ENCODE data around the gene AKAIN1.

Gene AKAIN1

DNA sequence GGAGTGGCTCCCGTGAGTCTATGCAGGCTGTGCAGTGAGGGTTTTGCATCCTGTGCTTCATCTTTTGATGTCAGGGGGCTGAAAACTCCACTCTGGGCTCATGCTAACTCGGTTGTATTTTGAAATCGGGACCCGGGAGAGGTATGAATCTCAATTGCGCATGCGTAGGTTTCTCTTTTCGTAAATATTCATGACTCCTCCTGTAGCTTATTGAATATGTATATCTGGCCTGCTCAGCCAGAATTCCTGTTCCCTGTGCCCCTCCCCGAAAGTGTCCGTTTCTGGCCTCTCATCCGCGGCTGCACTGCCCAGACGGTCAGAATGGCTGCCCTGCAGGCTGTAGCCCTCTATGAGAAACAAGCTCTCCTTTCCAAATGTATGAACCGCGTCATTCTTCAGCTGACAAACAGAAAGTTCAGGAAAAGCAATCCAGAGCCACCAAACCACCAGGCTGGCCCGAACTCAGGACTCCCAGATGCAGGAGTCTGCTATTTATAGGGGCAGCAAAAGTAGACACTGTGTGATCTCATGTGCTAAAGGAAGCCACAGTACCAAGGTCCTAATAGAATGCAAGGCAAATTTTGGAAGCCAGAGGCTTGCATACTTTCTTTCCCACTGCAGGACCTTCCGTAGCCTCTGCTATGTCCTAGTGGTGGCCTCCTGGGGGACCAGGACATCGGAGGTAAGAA is 41.7 kb downstream of the AKAIN1 start:
- no peak for DNase-seq (ENCODE audit: low read depth in 1 of 2, low spot score in 1 of 2)
- H3K27me3 ChIP-seq (ENCODE audit: insufficient read depth, poor library complexity, severe bottlenecking): peaks cover 7% of the 10 kb centered on the region
- no peak overlapping the region for H3K27ac ChIP-seq (replicated peaks)
- TF ChIP-seq GABPA (IDR thresholded peaks at IDR 0.05; ENCODE audit: low read depth) (no peak), POLR2AphosphoS5 (IDR thresholded peaks at IDR 0.05; ENCODE audit: low read depth) (no peak), CTCF (IDR thresholded peaks at IDR 0.05; ENCODE audit: insufficient read depth, low read length) (no peak), SPI1 (IDR thresholded peaks at IDR 0.05; ENCODE audit: borderline replicate concordance, low read depth) (no peak)
- TF ChIP-seq, protein P1, sequence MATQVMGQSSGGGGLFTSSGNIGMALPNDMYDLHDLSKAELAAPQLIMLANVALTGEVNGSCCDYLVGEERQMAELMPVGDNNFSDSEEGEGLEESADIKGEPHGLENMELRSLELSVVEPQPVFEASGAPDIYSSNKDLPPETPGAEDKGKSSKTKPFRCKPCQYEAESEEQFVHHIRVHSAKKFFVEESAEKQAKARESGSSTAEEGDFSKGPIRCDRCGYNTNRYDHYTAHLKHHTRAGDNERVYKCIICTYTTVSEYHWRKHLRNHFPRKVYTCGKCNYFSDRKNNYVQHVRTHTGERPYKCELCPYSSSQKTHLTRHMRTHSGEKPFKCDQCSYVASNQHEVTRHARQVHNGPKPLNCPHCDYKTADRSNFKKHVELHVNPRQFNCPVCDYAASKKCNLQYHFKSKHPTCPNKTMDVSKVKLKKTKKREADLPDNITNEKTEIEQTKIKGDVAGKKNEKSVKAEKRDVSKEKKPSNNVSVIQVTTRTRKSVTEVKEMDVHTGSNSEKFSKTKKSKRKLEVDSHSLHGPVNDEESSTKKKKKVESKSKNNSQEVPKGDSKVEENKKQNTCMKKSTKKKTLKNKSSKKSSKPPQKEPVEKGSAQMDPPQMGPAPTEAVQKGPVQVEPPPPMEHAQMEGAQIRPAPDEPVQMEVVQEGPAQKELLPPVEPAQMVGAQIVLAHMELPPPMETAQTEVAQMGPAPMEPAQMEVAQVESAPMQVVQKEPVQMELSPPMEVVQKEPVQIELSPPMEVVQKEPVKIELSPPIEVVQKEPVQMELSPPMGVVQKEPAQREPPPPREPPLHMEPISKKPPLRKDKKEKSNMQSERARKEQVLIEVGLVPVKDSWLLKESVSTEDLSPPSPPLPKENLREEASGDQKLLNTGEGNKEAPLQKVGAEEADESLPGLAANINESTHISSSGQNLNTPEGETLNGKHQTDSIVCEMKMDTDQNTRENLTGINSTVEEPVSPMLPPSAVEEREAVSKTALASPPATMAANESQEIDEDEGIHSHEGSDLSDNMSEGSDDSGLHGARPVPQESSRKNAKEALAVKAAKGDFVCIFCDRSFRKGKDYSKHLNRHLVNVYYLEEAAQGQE (IDR thresholded peaks at IDR 0.05; ENCODE audit: insufficient replicate concordance, low read depth): no peak
- H3K4me3 ChIP-seq (replicated peaks; ENCODE audit: insufficient read depth, low read length): no peak overlapping the region

GRCh38 chr18:5152343-5153020 is 44.6 kb downstream of the AKAIN1 start:
- no peak for DNase-seq (ENCODE audit: low read depth in 1 of 2, low spot score in 1 of 2)
- TF ChIP-seq, protein P1 (IDR thresholded peaks at IDR 0.05; ENCODE audit: insufficient replicate concordance, low read depth): no peak
- TF ChIP-seq GABPA (IDR thresholded peaks at IDR 0.05; ENCODE audit: low read depth) (no peak), CTCF (IDR thresholded peaks at IDR 0.05; ENCODE audit: insufficient read depth, low read length) (no peak), SPI1 (IDR thresholded peaks at IDR 0.05; ENCODE audit: borderline replicate concordance, low read depth) (no peak), POLR2AphosphoS5 (IDR thresholded peaks at IDR 0.05; ENCODE audit: low read depth) (no peak)
- peaks cover 12% of the 10 kb centered on the region for H3K27me3 ChIP-seq (ENCODE audit: insufficient read depth, poor library complexity, severe bottlenecking)
- no peak overlapping the region for H3K4me3 ChIP-seq (replicated peaks; ENCODE audit: insufficient read depth, low read length)
- H3K27ac ChIP-seq (replicated peaks): no peak overlapping the region

- no peak for DNase-seq (ENCODE audit: low read depth in 1 of 2, low spot score in 1 of 2)
- no peak overlapping the region for H3K27ac ChIP-seq (replicated peaks)
- TF ChIP-seq POLR2AphosphoS5 (IDR thresholded peaks at IDR 0.05; ENCODE audit: low read depth) (no peak), GABPA (IDR thresholded peaks at IDR 0.05; ENCODE audit: low read depth) (no peak), SPI1 (IDR thresholded peaks at IDR 0.05; ENCODE audit: borderline replicate concordance, low read depth) (no peak), CTCF (IDR thresholded peaks at IDR 0.05; ENCODE audit: insufficient read depth, low read length) (no peak)
- TF ChIP-seq, protein P1 (IDR thresholded peaks at IDR 0.05; ENCODE audit: insufficient replicate concordance, low read depth): no peak
- H3K27me3 ChIP-seq (ENCODE audit: insufficient read depth, poor library complexity, severe bottlenecking): peaks cover 12% of the 10 kb centered on the region
- H3K4me3 ChIP-seq (replicated peaks; ENCODE audit: insufficient read depth, low read length): no peak overlapping the region
These were observed 46.2 kb downstream of the AKAIN1 start for GRCh38 chr18:5150894-5151293.

All from HL-60 (cell line).